Mesendoderm (in vitro differentiated cells): ENCODE results near the gene CENPP.

ENCODE experiments used
- DNase-seq: peaks from one replicate; pipeline ENCODE4 v3.0.0; 2013
- H2AK5ac ChIP-seq: 2 replicates; pipeline ENCODE4 v1.6.1; 2013; ENCODE audit warnings: low read length, inconsistent platforms
- H2BK120ac ChIP-seq: 2 replicates; pipeline ENCODE4 v1.6.1; 2013; ENCODE audit warnings: low read depth, mild to moderate bottlenecking, low read length, moderate library complexity, mixed read lengths
- H2BK15ac ChIP-seq: replicated peaks from 2 replicates; pipeline ENCODE4 v1.6.1; 2013; ENCODE audit warnings: low read depth, mild to moderate bottlenecking, moderate library complexity
- H2BK5ac ChIP-seq: 2 replicates; pipeline ENCODE4 v1.6.1; 2013; ENCODE audit warnings: low read length, inconsistent platforms
- H3K18ac ChIP-seq: 2 replicates; pipeline ENCODE4 v1.6.1; 2013; ENCODE audit warnings: mild to moderate bottlenecking, low read length, mixed read lengths
- H3K23ac ChIP-seq: one replicate; pipeline ENCODE4 v1.6.1; 2013; ENCODE audit warnings: low read length
- H3K27ac ChIP-seq: 2 replicates; pipeline ENCODE4 v1.5.1; 2013; ENCODE audit warnings: low read depth, mild to moderate bottlenecking, inconsistent platforms, low read length, moderate library complexity
- H3K27me3 ChIP-seq: 2 replicates; pipeline ENCODE4 v1.6.1; 2013; ENCODE audit warnings: low read length, control low read depth, mild to moderate bottlenecking, inconsistent platforms; ENCODE audit not compliant: insufficient read depth, poor library complexity
- H3K36me3 ChIP-seq: 2 replicates; pipeline ENCODE4 v1.6.1; 2013; ENCODE audit warnings: low read length, inconsistent platforms; ENCODE audit not compliant: control insufficient read depth, insufficient read depth
- H3K4ac ChIP-seq: one replicate; pipeline ENCODE4 v1.6.1; 2013; ENCODE audit warnings: low read depth, mild to moderate bottlenecking, low read length, moderate library complexity
- H3K4me1 ChIP-seq: 2 replicates; pipeline ENCODE4 v1.6.1; 2013; ENCODE audit warnings: low read depth, low read length, inconsistent platforms; ENCODE audit not compliant: control insufficient read depth
- H3K4me2 ChIP-seq: 2 replicates; pipeline ENCODE4 v1.6.1; 2013; ENCODE audit warnings: low read length
- H3K4me3 ChIP-seq: 2 replicates; pipeline ENCODE4 v1.5.1; 2013; ENCODE audit warnings: mild to moderate bottlenecking, low read length
- H3K56ac ChIP-seq: one replicate; pipeline ENCODE4 v1.6.1; 2013; ENCODE audit warnings: low read length
- H3K79me1 ChIP-seq: 2 replicates; pipeline ENCODE4 v1.6.1; 2013; ENCODE audit warnings: low read length, inconsistent platforms
- H3K79me2 ChIP-seq: 2 replicates; pipeline ENCODE4 v1.6.1; 2013; ENCODE audit warnings: mild to moderate bottlenecking, low read length; ENCODE audit not compliant: control insufficient read depth, insufficient read depth
- H3K9ac ChIP-seq: 2 replicates; pipeline ENCODE4 v1.6.1; 2013; ENCODE audit warnings: low read length, inconsistent platforms
- H4K5ac ChIP-seq: one replicate; pipeline ENCODE4 v1.6.1; 2013; ENCODE audit warnings: low read length
- H4K8ac ChIP-seq: one replicate; pipeline ENCODE4 v1.6.1; 2013; ENCODE audit warnings: low read depth, mild to moderate bottlenecking, control low read depth, low read length, moderate library complexity
- WGBS: extraction: QIAGEN DNeasy Blood & Tissue Kit; methylation state at CpG from one replicate; pipeline ENCODE4 v1.1.7; 2013; ENCODE audit warnings: low lambda C conversion rate, missing lambda C conversion rate; ENCODE audit not compliant: insufficient coverage; ENCODE audit errors: extremely low coverage; 5-methylcytosine and 5-hydroxymethylcytosine counted together

Gene CENPP

GRCh38 chr9:92395617-92396016 lies 69.9 kb downstream of the CENPP start:
- H3K79me2 ChIP-seq: no peaks in the 10 kb centered on the region
- no peaks in the 10 kb centered on the region for H3K27me3 ChIP-seq
- H3K36me3 ChIP-seq: no peaks in the 10 kb centered on the region
- no peaks in the 10 kb centered on the region for H3K4me1 ChIP-seq
- H2AK5ac ChIP-seq: no peak overlapping the region
- H2BK5ac ChIP-seq: no peak overlapping the region
- WGBS: no CpG with 5 or more reads among the region's 1 CpG
- no peak overlapping the region for H2BK15ac ChIP-seq
- H3K4me2 ChIP-seq: no peak overlapping the region
- no peak overlapping the region for H3K4me3 ChIP-seq
- DNase-seq: no peak
- H3K18ac ChIP-seq: no peak overlapping the region
- no peak overlapping the region for H2BK120ac ChIP-seq
- H3K79me1 ChIP-seq: no peaks in the 10 kb centered on the region
- no peak overlapping the region for H4K8ac ChIP-seq
- no peak overlapping the region for H3K23ac ChIP-seq
- H3K56ac ChIP-seq: no peak overlapping the region
- H3K9ac ChIP-seq: no peak overlapping the region
- H3K4ac ChIP-seq: no peak overlapping the region
- H3K27ac ChIP-seq: no peak overlapping the region
- no peak overlapping the region for H4K5ac ChIP-seq

GRCh38 chr9:92397853-92398252 lies 72.1 kb downstream of the CENPP start:
- H4K8ac ChIP-seq: no peak overlapping the region
- H2BK120ac ChIP-seq: no peak overlapping the region
- H3K9ac ChIP-seq: no peak overlapping the region
- H3K79me2 ChIP-seq: no peaks in the 10 kb centered on the region
- no peak overlapping the region for H2BK15ac ChIP-seq
- no peaks in the 10 kb centered on the region for H3K36me3 ChIP-seq
- no peak overlapping the region for H2AK5ac ChIP-seq
- no peak overlapping the region for H3K18ac ChIP-seq
- H3K23ac ChIP-seq: no peak overlapping the region
- no peak overlapping the region for H3K4ac ChIP-seq
- no peak overlapping the region for H3K4me2 ChIP-seq
- H3K4me1 ChIP-seq: no peaks in the 10 kb centered on the region
- no peaks in the 10 kb centered on the region for H3K79me1 ChIP-seq
- no peak for DNase-seq
- no peaks in the 10 kb centered on the region for H3K27me3 ChIP-seq
- no peak overlapping the region for H3K4me3 ChIP-seq
- no peak overlapping the region for H2BK5ac ChIP-seq
- no peak overlapping the region for H4K5ac ChIP-seq
- H3K27ac ChIP-seq: no peak overlapping the region
- no peak overlapping the region for H3K56ac ChIP-seq
- WGBS: no CpG with 5 or more reads among the region's 3 CpGs

- Histone ChIP-seq H2AK5ac (no peak overlapping the region), H2BK120ac (no peak overlapping the region), H3K79me2 (no peaks in the 10 kb centered on the region), H3K4ac (no peak overlapping the region), H3K4me3 (no peak overlapping the region), H3K9ac (no peak overlapping the region), H4K5ac (no peak overlapping the region), H2BK15ac (no peak overlapping the region), H2BK5ac (no peak overlapping the region), H4K8ac (no peak overlapping the region), H3K27ac (no peak overlapping the region), H3K36me3 (no peaks in the 10 kb centered on the region), H3K23ac (no peak overlapping the region), H3K18ac (no peak overlapping the region), H3K56ac (no peak overlapping the region), H3K27me3 (no peaks in the 10 kb centered on the region), H3K79me1 (no peaks in the 10 kb centered on the region), H3K4me1 (no peaks in the 10 kb centered on the region), H3K4me2 (no peak overlapping the region)
- DNase-seq: no peak
- WGBS: no CpG with 5 or more reads among the region's 1 CpG
Measured at GRCh38 chr9:92402360-92402759, 76.6 kb downstream of the CENPP start.

- Histone ChIP-seq H2BK15ac (no peak overlapping the region), H3K79me1 (no peaks in the 10 kb centered on the region), H3K79me2 (no peaks in the 10 kb centered on the region), H3K23ac (no peak overlapping the region), H3K27me3 (no peaks in the 10 kb centered on the region), H2AK5ac (no peak overlapping the region), H3K56ac (no peak overlapping the region), H3K27ac (no peak overlapping the region), H4K8ac (no peak overlapping the region), H3K9ac (no peak overlapping the region), H3K4me1 (no peaks in the 10 kb centered on the region), H2BK5ac (no peak overlapping the region), H3K36me3 (no peaks in the 10 kb centered on the region), H3K18ac (no peak overlapping the region), H3K4me2 (no peak overlapping the region), H3K4ac (no peak overlapping the region), H2BK120ac (no peak overlapping the region), H4K5ac (no peak overlapping the region), H3K4me3 (no peak overlapping the region)
- 100% methylated on average over 1 of the region's 5 CpGs for WGBS
- no peak for DNase-seq
Measured at GRCh38 chr9:92402826-92403745, 77.3 kb downstream of the CENPP start.

- no peak within 1 kb of the TSS for H2BK5ac ChIP-seq
- no peak within 1 kb of the TSS for H3K56ac ChIP-seq
- H3K4ac ChIP-seq: no peak within 1 kb of the TSS
- H3K23ac ChIP-seq: no peak within 1 kb of the TSS
- H3K36me3 ChIP-seq: no peaks in the 10 kb centered on the region
- no peak within 1 kb of the TSS for H2BK15ac ChIP-seq
- no peaks in the 10 kb centered on the region for H3K27me3 ChIP-seq
- H3K79me1 ChIP-seq: no peaks in the 10 kb centered on the region
- no peaks in the 10 kb centered on the region for H3K4me1 ChIP-seq
- no peak within 1 kb of the TSS for H3K4me2 ChIP-seq
- no peaks in the 10 kb centered on the region for H3K79me2 ChIP-seq
- no peak within 1 kb of the TSS for H4K5ac ChIP-seq
- WGBS: 100% methylated on average over 1 of the region's 5 CpGs
- H3K18ac ChIP-seq: no peak within 1 kb of the TSS
- no peak for DNase-seq
- no peak within 1 kb of the TSS for H2AK5ac ChIP-seq
- H3K4me3 ChIP-seq: no peak within 1 kb of the TSS
- no peak within 1 kb of the TSS for H2BK120ac ChIP-seq
- H3K9ac ChIP-seq: no peak within 1 kb of the TSS
- no peak within 1 kb of the TSS for H4K8ac ChIP-seq
- no peak within 1 kb of the TSS for H3K27ac ChIP-seq
Measured at GRCh38 chr9:92404042-92404836, 78.5 kb downstream of the CENPP start, which contains the start of gene OGN. Gene OGN, minus strand, starts transcription at chr9:92404578. Its CDS starts 1,171 bp downstream, at chr9:92403407.
